ENCODE data around the gene ICA1L.

Gene ICA1L

DNA sequence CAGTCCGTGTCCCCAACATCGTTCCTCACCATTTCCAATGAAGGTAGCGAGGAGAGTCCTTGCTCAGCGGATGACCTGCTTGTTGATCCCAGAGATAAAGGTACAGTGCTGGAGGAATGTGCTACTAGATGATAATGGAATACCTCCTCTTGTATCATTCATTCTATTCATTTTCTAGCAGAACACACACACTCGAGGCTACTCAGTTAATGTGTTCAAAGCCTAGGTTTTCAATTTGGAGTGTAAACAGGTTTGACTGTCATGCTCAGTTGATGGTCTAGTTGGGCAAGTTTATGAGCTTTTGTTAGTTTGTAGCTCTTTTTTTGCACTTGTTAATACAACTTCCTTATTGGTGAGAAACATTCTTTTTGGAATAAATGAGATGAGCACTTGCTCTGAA, 114.2 kb downstream of the ICA1L start:
- peaks cover 9% of the 10 kb centered on the region for H3K36me3 ChIP-seq (ENCODE audit: insufficient read depth, low read length)
- H3K9ac ChIP-seq (ENCODE audit: low read length), result no peak overlapping the region
- H3K9me3 ChIP-seq (ENCODE audit: low read length), result no peaks in the 10 kb centered on the region
- H3K4me1 ChIP-seq (ENCODE audit: insufficient read depth, low read length), result peaks cover 12% of the 10 kb centered on the region
- no peaks in the 10 kb centered on the region for H3K27me3 ChIP-seq (ENCODE audit: control insufficient read depth in 1 of 2, insufficient read depth in 2 of 2, low read length in 2 of 2)
- H3K4me3 ChIP-seq (ENCODE audit: low read depth in 1 of 2, low read length in 2 of 2), result no peak overlapping the region
- H3K27ac ChIP-seq (ENCODE audit: low read depth, low read length), result no peak overlapping the region

DNA sequence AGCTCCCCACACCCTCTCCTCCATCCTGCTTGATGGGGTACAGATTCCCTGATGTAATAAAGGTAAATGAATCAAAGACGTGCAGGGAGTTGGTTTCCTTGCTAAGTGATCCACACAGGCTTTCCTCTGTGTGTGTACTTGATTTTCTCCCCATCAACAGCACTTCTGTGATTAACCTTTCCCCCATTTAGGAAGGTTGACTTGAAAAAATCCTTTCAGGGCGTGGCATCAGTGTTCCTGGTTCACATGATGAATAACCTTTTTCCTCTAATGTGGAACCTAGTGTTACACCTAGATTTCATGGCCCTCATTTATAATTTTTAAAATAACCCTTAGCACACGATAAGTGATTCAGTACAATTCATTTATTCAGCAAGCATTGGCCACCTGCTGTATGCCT, 115.0 kb downstream of the ICA1L start:
- Histone ChIP-seq H3K4me1 (ENCODE audit: insufficient read depth, low read length) (peaks cover 12% of the 10 kb centered on the region), H3K9ac (ENCODE audit: low read length) (no peak overlapping the region), H3K9me3 (ENCODE audit: low read length) (no peaks in the 10 kb centered on the region), H3K4me3 (ENCODE audit: low read depth in 1 of 2, low read length in 2 of 2) (no peak overlapping the region), H3K27ac (ENCODE audit: low read depth, low read length) (no peak overlapping the region), H3K27me3 (ENCODE audit: control insufficient read depth in 1 of 2, insufficient read depth in 2 of 2, low read length in 2 of 2) (no peaks in the 10 kb centered on the region), H3K36me3 (ENCODE audit: insufficient read depth, low read length) (peaks cover 9% of the 10 kb centered on the region)

DNA sequence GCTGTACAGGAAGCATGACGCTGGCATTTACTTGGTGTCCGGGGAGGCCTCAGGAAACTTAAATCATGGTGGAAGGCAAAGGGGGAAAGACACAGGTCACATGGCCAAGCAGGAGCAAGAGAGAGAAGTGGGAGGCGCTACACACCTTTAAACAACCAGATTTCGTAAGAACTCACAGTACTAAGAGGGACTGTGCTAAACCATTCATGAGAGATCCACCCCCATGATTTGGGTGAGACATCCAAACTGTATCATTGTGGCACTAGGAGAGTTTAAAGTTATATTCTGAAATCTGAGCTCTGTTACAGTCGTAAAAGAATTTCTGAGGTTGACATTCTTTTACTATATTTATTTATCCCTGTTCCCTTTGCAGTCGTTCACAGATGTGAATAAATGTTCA, 116.6 kb downstream of the ICA1L start:
- no peak overlapping the region for H3K9ac ChIP-seq (ENCODE audit: low read length)

DNA sequence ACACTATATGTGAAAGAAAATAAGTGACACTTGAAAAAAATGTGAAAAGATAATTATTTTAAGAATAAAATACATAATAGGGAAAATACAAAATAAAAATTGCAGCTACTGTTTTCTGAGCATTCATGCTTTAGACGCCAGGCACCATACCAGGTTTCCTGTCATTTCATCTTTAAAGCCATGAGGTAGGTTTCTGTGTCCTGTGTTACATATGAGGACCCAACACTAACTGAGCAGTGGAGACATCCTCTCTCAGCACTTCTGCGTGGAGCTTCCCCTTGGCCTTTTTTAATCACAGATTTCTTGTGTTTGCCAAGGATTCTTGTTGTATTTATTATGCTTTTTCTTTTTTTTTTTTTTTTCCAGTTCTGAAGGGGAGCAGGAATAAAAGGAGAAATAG, 119.5 kb downstream of the ICA1L start:
- Histone ChIP-seq H3K9ac (ENCODE audit: low read length) (no peak overlapping the region), H3K36me3 (ENCODE audit: insufficient read depth, low read length) (no peaks in the 10 kb centered on the region), H3K4me1 (ENCODE audit: insufficient read depth, low read length) (no peaks in the 10 kb centered on the region), H3K27me3 (ENCODE audit: control insufficient read depth in 1 of 2, insufficient read depth in 2 of 2, low read length in 2 of 2) (no peaks in the 10 kb centered on the region), H3K9me3 (ENCODE audit: low read length) (no peaks in the 10 kb centered on the region), H3K27ac (ENCODE audit: low read depth, low read length) (no peak overlapping the region), H3K4me3 (ENCODE audit: low read depth in 1 of 2, low read length in 2 of 2) (no peak overlapping the region)

More for the DNA sequence above, 116.6 kb downstream of the ICA1L start:
- Histone ChIP-seq H3K27me3 (ENCODE audit: control insufficient read depth in 1 of 2, insufficient read depth in 2 of 2, low read length in 2 of 2) (no peaks in the 10 kb centered on the region), H3K9me3 (ENCODE audit: low read length) (no peaks in the 10 kb centered on the region), H3K4me3 (ENCODE audit: low read depth in 1 of 2, low read length in 2 of 2) (no peak overlapping the region), H3K27ac (ENCODE audit: low read depth, low read length) (no peak overlapping the region), H3K36me3 (ENCODE audit: insufficient read depth, low read length) (peaks cover 3% of the 10 kb centered on the region), H3K4me1 (ENCODE audit: insufficient read depth, low read length) (peaks cover 12% of the 10 kb centered on the region)

DNA sequence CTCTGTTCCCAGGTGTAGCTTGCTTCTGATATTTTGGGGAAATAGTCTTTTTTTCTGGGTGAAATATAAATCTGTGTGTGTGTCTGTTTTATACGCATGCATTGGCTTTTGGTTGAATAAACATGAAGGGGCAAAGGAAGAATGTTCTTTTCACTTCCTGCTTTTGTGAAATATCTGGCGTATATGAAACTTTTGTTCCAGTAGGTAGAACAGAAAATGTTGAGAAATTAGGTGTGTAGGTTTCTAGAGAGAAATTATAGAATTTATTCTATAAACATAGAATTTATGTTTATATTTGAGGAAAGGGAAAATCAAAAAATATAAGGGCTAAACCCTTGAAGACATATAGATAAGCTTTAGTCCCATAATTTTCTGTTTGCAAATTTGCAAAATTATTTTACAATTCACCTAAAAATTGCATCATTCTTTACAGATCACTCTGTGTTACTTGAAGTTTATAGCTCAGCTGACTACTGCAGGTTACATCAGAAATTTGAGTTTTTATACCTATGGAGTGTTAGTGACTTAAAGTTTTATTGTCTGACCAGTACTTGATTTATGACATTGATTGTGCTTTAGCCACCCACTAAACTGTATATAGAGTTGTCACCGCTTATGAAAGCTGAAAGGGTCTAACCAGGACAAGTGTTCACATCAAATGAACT, 120.7 kb downstream of the ICA1L start:
- H3K4me1 ChIP-seq (ENCODE audit: insufficient read depth, low read length), result no peaks in the 10 kb centered on the region
- no peaks in the 10 kb centered on the region for H3K27me3 ChIP-seq (ENCODE audit: control insufficient read depth in 1 of 2, insufficient read depth in 2 of 2, low read length in 2 of 2)
- no peak overlapping the region for H3K9ac ChIP-seq (ENCODE audit: low read length)
- no peaks in the 10 kb centered on the region for H3K9me3 ChIP-seq (ENCODE audit: low read length)
- no peak overlapping the region for H3K27ac ChIP-seq (ENCODE audit: low read depth, low read length)
- no peak overlapping the region for H3K4me3 ChIP-seq (ENCODE audit: low read depth in 1 of 2, low read length in 2 of 2)
- no peaks in the 10 kb centered on the region for H3K36me3 ChIP-seq (ENCODE audit: insufficient read depth, low read length)

DNA sequence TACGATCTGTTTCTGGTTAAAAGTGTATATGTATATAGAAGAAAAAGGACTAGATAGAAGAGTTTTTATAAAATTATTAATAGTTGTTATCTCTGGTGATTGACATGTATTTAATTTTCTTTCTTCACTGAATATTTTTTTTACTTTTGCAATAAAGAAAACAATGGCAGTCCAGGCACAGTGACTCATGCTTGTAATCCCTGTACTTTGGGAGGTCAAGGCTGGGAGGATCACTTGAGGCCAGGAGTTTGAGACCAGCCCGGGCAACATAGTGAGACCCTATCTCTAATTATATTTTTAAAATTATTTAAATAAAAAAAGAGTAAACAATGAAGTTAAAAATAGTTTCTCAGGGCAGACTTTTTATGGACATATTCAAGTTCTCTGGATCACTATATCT, 122.1 kb downstream of the ICA1L start:
- no peak overlapping the region for H3K9ac ChIP-seq (ENCODE audit: low read length)
- no peaks in the 10 kb centered on the region for H3K27me3 ChIP-seq (ENCODE audit: control insufficient read depth in 1 of 2, insufficient read depth in 2 of 2, low read length in 2 of 2)
- H3K4me3 ChIP-seq (ENCODE audit: low read depth in 1 of 2, low read length in 2 of 2), result no peak overlapping the region
- no peaks in the 10 kb centered on the region for H3K4me1 ChIP-seq (ENCODE audit: insufficient read depth, low read length)
- no peaks in the 10 kb centered on the region for H3K9me3 ChIP-seq (ENCODE audit: low read length)
- no peak overlapping the region for H3K27ac ChIP-seq (ENCODE audit: low read depth, low read length)
- H3K36me3 ChIP-seq (ENCODE audit: insufficient read depth, low read length), result no peaks in the 10 kb centered on the region

DNA sequence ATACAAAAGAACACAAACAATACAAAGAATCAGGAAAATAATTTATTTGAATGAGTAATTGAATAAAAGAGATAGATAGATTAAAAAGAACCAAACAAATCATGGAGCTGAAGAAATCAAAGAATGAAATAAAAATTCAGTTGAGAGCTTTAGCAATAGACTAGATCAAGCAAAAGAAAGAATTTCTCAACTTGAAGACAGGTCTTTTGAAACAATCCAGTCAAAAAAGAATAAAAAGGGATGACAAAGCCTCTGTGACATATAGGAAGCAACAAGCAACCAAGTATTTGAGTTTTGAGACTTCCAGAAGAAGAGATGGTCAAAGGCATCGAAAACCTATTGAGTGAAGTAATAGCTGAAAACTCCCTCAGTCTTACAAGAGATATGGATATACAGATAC, 128.0 kb downstream of the ICA1L start:
- no peak overlapping the region for H3K27ac ChIP-seq (ENCODE audit: low read depth, low read length)
- H3K36me3 ChIP-seq (ENCODE audit: insufficient read depth, low read length), result no peaks in the 10 kb centered on the region
- H3K27me3 ChIP-seq (ENCODE audit: control insufficient read depth in 1 of 2, insufficient read depth in 2 of 2, low read length in 2 of 2), result no peaks in the 10 kb centered on the region
- no peaks in the 10 kb centered on the region for H3K4me1 ChIP-seq (ENCODE audit: insufficient read depth, low read length)
- no peaks in the 10 kb centered on the region for H3K9me3 ChIP-seq (ENCODE audit: low read length)
- H3K4me3 ChIP-seq (ENCODE audit: low read depth in 1 of 2, low read length in 2 of 2), result no peak overlapping the region
- H3K9ac ChIP-seq (ENCODE audit: low read length), result no peak overlapping the region

DNA sequence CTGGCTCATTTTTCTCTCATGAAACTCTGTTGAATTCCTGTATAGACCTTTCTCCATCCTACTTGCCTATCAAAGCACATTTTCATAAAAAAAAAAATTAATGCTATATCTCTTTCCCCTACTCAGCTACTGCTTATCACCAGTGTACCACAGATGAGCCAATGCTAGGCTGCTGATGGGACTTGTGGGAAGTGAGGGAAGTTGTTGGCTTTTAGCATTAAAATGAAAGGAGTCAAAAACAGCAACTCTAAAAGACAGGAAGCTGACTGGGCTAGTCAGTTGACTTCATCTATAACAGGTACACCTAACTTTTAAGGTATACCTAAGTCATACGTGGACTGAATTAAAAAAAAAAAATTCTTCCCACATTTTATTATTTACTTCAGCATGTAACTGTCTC, 134.7 kb downstream of the ICA1L start:
- H3K9ac ChIP-seq (ENCODE audit: low read length), result no peak overlapping the region
- H3K4me1 ChIP-seq (ENCODE audit: insufficient read depth, low read length), result no peaks in the 10 kb centered on the region
- H3K36me3 ChIP-seq (ENCODE audit: insufficient read depth, low read length), result no peaks in the 10 kb centered on the region
- no peak overlapping the region for H3K27ac ChIP-seq (ENCODE audit: low read depth, low read length)
- no peaks in the 10 kb centered on the region for H3K27me3 ChIP-seq (ENCODE audit: control insufficient read depth in 1 of 2, insufficient read depth in 2 of 2, low read length in 2 of 2)
- no peaks in the 10 kb centered on the region for H3K9me3 ChIP-seq (ENCODE audit: low read length)
- H3K4me3 ChIP-seq (ENCODE audit: low read depth in 1 of 2, low read length in 2 of 2), result no peak overlapping the region

DNA sequence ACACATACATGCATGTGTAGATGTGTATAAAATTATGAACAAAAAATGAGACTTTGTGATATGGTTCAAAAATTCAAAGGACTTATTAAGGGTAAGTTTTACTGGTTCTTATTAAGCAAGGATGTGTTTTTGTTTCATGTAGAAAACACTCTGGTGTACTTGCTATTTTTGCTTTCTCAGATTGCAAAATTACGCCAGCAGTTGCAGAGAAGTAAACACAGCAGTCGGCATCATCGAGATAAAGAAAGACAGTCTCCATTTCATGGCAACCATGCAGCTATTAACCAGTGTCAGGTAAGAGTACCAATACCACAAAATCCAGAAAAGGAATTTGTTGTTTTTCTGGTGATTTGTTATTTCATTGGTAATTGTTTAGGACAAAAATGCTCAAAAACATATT, 145.5 kb downstream of the ICA1L start:
- Histone ChIP-seq H3K4me3 (ENCODE audit: low read depth in 1 of 2, low read length in 2 of 2) (no peak overlapping the region), H3K9ac (ENCODE audit: low read length) (no peak overlapping the region), H3K27me3 (ENCODE audit: control insufficient read depth in 1 of 2, insufficient read depth in 2 of 2, low read length in 2 of 2) (no peaks in the 10 kb centered on the region), H3K27ac (ENCODE audit: low read depth, low read length) (no peak overlapping the region), H3K36me3 (ENCODE audit: insufficient read depth, low read length) (no peaks in the 10 kb centered on the region), H3K4me1 (ENCODE audit: insufficient read depth, low read length) (no peaks in the 10 kb centered on the region), H3K9me3 (ENCODE audit: low read length) (no peaks in the 10 kb centered on the region)

DNA sequence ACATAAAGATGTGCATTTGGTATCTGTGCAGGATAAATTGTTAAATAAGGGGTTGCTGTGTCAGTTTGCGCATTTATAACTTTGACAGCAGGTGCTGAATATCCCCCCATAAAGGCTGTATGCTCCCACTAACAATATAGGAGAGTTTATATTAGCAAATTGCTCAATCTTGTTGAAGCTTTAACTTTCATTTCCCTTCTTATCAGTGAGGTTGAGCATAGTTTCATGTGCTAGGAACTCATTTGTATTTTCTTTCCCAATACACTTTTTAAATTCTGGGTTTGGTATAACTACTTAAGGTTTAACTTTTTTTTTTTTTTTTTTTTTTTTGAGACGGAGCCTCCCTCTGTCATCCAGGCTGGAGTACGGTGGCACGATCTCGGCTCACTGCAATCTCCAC, 147.8 kb downstream of the ICA1L start:
- Histone ChIP-seq H3K4me3 (ENCODE audit: low read depth in 1 of 2, low read length in 2 of 2) (no peak overlapping the region), H3K36me3 (ENCODE audit: insufficient read depth, low read length) (no peaks in the 10 kb centered on the region), H3K9me3 (ENCODE audit: low read length) (no peaks in the 10 kb centered on the region), H3K27ac (ENCODE audit: low read depth, low read length) (no peak overlapping the region), H3K4me1 (ENCODE audit: insufficient read depth, low read length) (no peaks in the 10 kb centered on the region), H3K9ac (ENCODE audit: low read length) (no peak overlapping the region), H3K27me3 (ENCODE audit: control insufficient read depth in 1 of 2, insufficient read depth in 2 of 2, low read length in 2 of 2) (no peaks in the 10 kb centered on the region)
